Measurements from ENCODE around the gene FFAR1.

GRCh38 chr19:35357867-35358573 lies 10.3 kb downstream of the FFAR1 start, which contains the start of gene FFAR3:
- no peak for TF ChIP-seq POLR2AphosphoS5 (IDR thresholded peaks at IDR 0.05; ENCODE audit: low read depth)
- TF ChIP-seq EZH2 (IDR thresholded peaks at IDR 0.05; ENCODE audit: low read depth, unreplicated experiment) = no peak
- no peak for TF ChIP-seq CTCF (conservative IDR thresholded peaks at IDR 0.05; ENCODE audit: low read depth in 2 of 2)
- no peak for TF ChIP-seq REST (IDR thresholded peaks at IDR 0.05; ENCODE audit: unreplicated experiment)
- no peak for TF ChIP-seq EZH2phosphoT487 (IDR thresholded peaks at IDR 0.05; ENCODE audit: unreplicated experiment)
